Upper lobe of left lung (tissue), 4 donors: ENCODE data around the gene CSE1L.

Source experiments
- CTCF ChIP-seq, 6 experiments: fragments of 450-650 bp in 4 of 6; fragments of 200-600 bp in 2 of 6; sonication (generic) in 2 of 6; IDR thresholded peaks; one replicate each; pipeline ENCODE4 v1.5.1; 2016 to 2019; ENCODE audit warnings: antibody characterized with exemption in 6 of 6
- POLR2A ChIP-seq, 4 donors: fragments of 450-650 bp; IDR thresholded peaks; one replicate each; pipeline ENCODE4 v1.5.1; 2016 to 2017; ENCODE audit warnings: antibody characterized with exemption in 4 of 4, mild to moderate bottlenecking in 2 of 4
- POLR2AphosphoS5 ChIP-seq, 2 donors: sonication (generic); formaldehyde crosslinking; IDR thresholded peaks; one replicate each; pipeline ENCODE4 v1.5.1; 2017; ENCODE audit warnings: antibody characterized with exemption in 2 of 2

- no peak for TF ChIP-seq CTCF (IDR thresholded peaks at IDR 0.05)
- no peak for TF ChIP-seq POLR2AphosphoS5 (IDR thresholded peaks at IDR 0.05)
- no peak for TF ChIP-seq POLR2A (IDR thresholded peaks at IDR 0.05)
Observed at GRCh38 chr20:49039854-49040253, 6.3 kb upstream of the CSE1L start.
